Left ventricle myocardium inferior (tissue), 1 donor: ENCODE results near the gene WNT3. TPM values are rescaled to one million over a fixed set of nuclear protein-coding genes. Genes with fewer than 3 reads are reported as not detected.

Experiments used
- DNase-seq: peaks from one replicate; pipeline ENCODE4 v3.0.0-alpha.2; 2020
- H3K27ac ChIP-seq: fragments of 200-600 bp; replicated peaks from 2 replicates; pipeline ENCODE4 v1.8.0; 2021
- H3K27me3 ChIP-seq: fragments of 200-600 bp; 2 replicates; pipeline ENCODE4 v1.8.0; 2021; ENCODE audit warnings: low read depth
- H3K36me3 ChIP-seq: fragments of 200-600 bp; 2 replicates; pipeline ENCODE4 v1.8.0; 2021
- H3K4me1 ChIP-seq: fragments of 200-600 bp; 2 replicates; pipeline ENCODE4 v1.8.0; 2021
- H3K4me3 ChIP-seq: fragments of 200-600 bp; 2 replicates; pipeline ENCODE4 v1.8.0; 2021; ENCODE audit warnings: mild to moderate bottlenecking, moderate library complexity
- H3K9me3 ChIP-seq: fragments of 200-600 bp; replicated peaks from 2 replicates; pipeline ENCODE4 v1.8.0; 2021
- CTCF ChIP-seq: fragments of 200-600 bp; IDR thresholded peaks from 2 replicates; pipeline ENCODE4 v1.8.0; 2021; ENCODE audit warnings: antibody characterized with exemption, mild to moderate bottlenecking, borderline replicate concordance
- intact Hi-C: fragments of 100-400 bp; cut with micrococcal nuclease; formaldehyde crosslinking; loops from one replicate; pipeline ENCODE4 v1.11.0; 2022
- total RNA-seq: library from RNA; stranded (reverse); fragmentation: NEBNext Ultra II Directional; extraction: Animal tissue kit (Norgen Biotek cat#: 25700); gene quantifications from one replicate; pipeline ENCODE4 v1.2.1, GENCODE V29; 2021
- donor health status: DM: no; HTN: yes; CAD: no; lungs with severe emphysema.

The WNT3 gene
- total RNA-seq, 1 donor from 2014 or later = 0.96 TPM

- H3K9me3 ChIP-seq = no peaks in the 10 kb centered on the region
- no peak for TF ChIP-seq CTCF
- intact Hi-C loops = no loop called here
- DNase-seq = no peak
- H3K4me1 ChIP-seq = peaks cover 29% of the 10 kb centered on the region
- peaks cover 98% of the 10 kb centered on the region for H3K27me3 ChIP-seq
- H3K36me3 ChIP-seq = no peaks in the 10 kb centered on the region
- peak overlapping the region; percentile 60 for H3K4me3 ChIP-seq
- H3K27ac ChIP-seq = no peak overlapping the region
These were observed 1.4 kb upstream of the WNT3 start for GRCh38 chr17:46819906-46820351.

- Histone ChIP-seq H3K4me1 (peaks cover 29% of the 10 kb centered on the region), H3K27ac (no peak overlapping the region), H3K9me3 (no peaks in the 10 kb centered on the region), H3K4me3 (peak overlapping the region; percentile 60), H3K36me3 (no peaks in the 10 kb centered on the region), H3K27me3 (peaks cover 98% of the 10 kb centered on the region)
- DNase-seq = no peak
- no peak for TF ChIP-seq CTCF
- intact Hi-C loops = no loop called here
These were observed 702 bp upstream of the WNT3 start for GRCh38 chr17:46818929-46819859.

- H3K27me3 ChIP-seq = peaks cover 100% of the 10 kb centered on the region
- no peaks in the 10 kb centered on the region for H3K36me3 ChIP-seq
- H3K9me3 ChIP-seq = no peaks in the 10 kb centered on the region
- TF ChIP-seq CTCF = no peak
- intact Hi-C loops = no loop called here
- DNase-seq = no peak
- H3K4me3 ChIP-seq = no peak overlapping the region
- H3K27ac ChIP-seq = no peak overlapping the region
- peaks cover 29% of the 10 kb centered on the region for H3K4me1 ChIP-seq
These were observed 637 bp downstream of the WNT3 start for GRCh38 chr17:46817901-46818209.

GRCh38 chr17:46817151-46817900, 1.2 kb downstream of the WNT3 start:
- DNase-seq = no peak
- intact Hi-C loops = no loop called here
- Histone ChIP-seq H3K27ac (no peak overlapping the region), H3K36me3 (no peaks in the 10 kb centered on the region), H3K9me3 (no peaks in the 10 kb centered on the region), H3K27me3 (peaks cover 100% of the 10 kb centered on the region), H3K4me3 (no peak overlapping the region), H3K4me1 (peaks cover 29% of the 10 kb centered on the region)
- no peak for TF ChIP-seq CTCF

GRCh38 chr17:46815474-46816353, 2.8 kb downstream of the WNT3 start:
- Histone ChIP-seq H3K4me3 (no peak overlapping the region), H3K36me3 (no peaks in the 10 kb centered on the region), H3K27me3 (peaks cover 95% of the 10 kb centered on the region), H3K27ac (no peak overlapping the region), H3K9me3 (no peaks in the 10 kb centered on the region), H3K4me1 (peaks cover 29% of the 10 kb centered on the region)
- DNase-seq = no peak
- no peak for TF ChIP-seq CTCF
- intact Hi-C loops = no loop called here
